Upper lobe of right lung (tissue), 1 donor: ENCODE data around the gene ZNF407. TPM values are rescaled to one million over a fixed set of nuclear protein-coding genes. Genes with fewer than 3 reads are reported as not detected.
"Not testable (repeated sequence)": the region's sequence is repeated elsewhere in the genome, so short reads cannot be mapped to it uniquely, and the experiment has no call there.

Experiments
- ATAC-seq: fragments of 200-7000 bp; cut with Tn5 transposase; one replicate; pipeline ENCODE4 v1.9.1; 2020; ENCODE audit warnings: mild to moderate bottlenecking, moderate library complexity
- DNase-seq: peaks from one replicate; pipeline ENCODE4 v3.0.0-alpha.2; 2020
- H3K27ac ChIP-seq: fragments of 200-600 bp; one replicate; pipeline ENCODE4 v1.8.0; 2022
- H3K27me3 ChIP-seq: fragments of 200-600 bp; one replicate; pipeline ENCODE4 v1.8.0; 2022; ENCODE audit warnings: mild to moderate bottlenecking
- H3K36me3 ChIP-seq: fragments of 200-600 bp; one replicate; pipeline ENCODE4 v1.8.0; 2022
- H3K4me1 ChIP-seq: fragments of 200-600 bp; one replicate; pipeline ENCODE4 v1.8.0; 2022
- H3K4me3 ChIP-seq: fragments of 200-600 bp; one replicate; pipeline ENCODE4 v1.8.0; 2022; ENCODE audit warnings: mild to moderate bottlenecking
- H3K9me3 ChIP-seq: fragments of 200-600 bp; one replicate; pipeline ENCODE4 v1.8.0; 2022
- intact Hi-C: fragments of 100-400 bp; cut with DNase I; formaldehyde crosslinking; loops from one replicate; pipeline ENCODE4 v1.11.0; 2022
- total RNA-seq: library from RNA; stranded (reverse); fragmentation: NEBNext Ultra II Directional; extraction: Animal tissue kit (Norgen Biotek cat#: 25700); gene quantifications from one replicate; pipeline ENCODE4 v1.2.1, GENCODE V29; 2021
- TF ChIP-seq, protein P1 (sequence below): fragments of 200-600 bp; IDR thresholded peaks from one replicate; pipeline ENCODE4 v1.8.0; 2022; ENCODE audit warnings: antibody characterized with exemption
- donor health status: DM: no; HTN: yes; CAD: no; lungs with severe emphysema.

The ZNF407 gene
- total RNA-seq, 1 donor from 2014 or later = 18.4 TPM

DNA sequence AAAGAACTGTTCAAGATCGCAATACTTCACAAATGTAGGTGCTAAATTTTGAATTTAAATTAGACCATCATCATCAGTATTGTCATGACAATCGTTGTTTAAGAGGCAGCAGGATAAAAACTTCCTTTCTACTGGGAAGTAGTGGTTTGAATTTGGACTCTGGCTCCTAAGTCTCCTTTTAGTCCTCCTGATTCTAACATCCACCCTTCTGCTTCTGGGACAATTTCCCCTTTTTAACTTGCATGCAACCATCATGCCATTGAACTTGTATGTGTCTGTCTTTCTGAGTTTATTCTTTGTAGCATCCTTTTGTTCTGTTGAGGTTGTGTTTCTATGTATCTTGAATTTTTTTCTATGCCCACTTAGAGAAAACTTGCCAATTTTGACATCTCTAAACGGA lies 361.5 kb downstream of the ZNF407 start:
- intact Hi-C loops = no loop called here
- no peaks in the 10 kb centered on the region for H3K9me3 ChIP-seq
- DNase-seq (no peak), ATAC-seq (no peak)
- H3K4me3 ChIP-seq = no peak overlapping the region
- H3K36me3 ChIP-seq = no peaks in the 10 kb centered on the region
- no peak overlapping the region for H3K27ac ChIP-seq
- no peaks in the 10 kb centered on the region for H3K4me1 ChIP-seq
- TF ChIP-seq, protein P1, sequence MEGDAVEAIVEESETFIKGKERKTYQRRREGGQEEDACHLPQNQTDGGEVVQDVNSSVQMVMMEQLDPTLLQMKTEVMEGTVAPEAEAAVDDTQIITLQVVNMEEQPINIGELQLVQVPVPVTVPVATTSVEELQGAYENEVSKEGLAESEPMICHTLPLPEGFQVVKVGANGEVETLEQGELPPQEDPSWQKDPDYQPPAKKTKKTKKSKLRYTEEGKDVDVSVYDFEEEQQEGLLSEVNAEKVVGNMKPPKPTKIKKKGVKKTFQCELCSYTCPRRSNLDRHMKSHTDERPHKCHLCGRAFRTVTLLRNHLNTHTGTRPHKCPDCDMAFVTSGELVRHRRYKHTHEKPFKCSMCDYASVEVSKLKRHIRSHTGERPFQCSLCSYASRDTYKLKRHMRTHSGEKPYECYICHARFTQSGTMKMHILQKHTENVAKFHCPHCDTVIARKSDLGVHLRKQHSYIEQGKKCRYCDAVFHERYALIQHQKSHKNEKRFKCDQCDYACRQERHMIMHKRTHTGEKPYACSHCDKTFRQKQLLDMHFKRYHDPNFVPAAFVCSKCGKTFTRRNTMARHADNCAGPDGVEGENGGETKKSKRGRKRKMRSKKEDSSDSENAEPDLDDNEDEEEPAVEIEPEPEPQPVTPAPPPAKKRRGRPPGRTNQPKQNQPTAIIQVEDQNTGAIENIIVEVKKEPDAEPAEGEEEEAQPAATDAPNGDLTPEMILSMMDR = no peak
- H3K27me3 ChIP-seq = no peaks in the 10 kb centered on the region

DNA sequence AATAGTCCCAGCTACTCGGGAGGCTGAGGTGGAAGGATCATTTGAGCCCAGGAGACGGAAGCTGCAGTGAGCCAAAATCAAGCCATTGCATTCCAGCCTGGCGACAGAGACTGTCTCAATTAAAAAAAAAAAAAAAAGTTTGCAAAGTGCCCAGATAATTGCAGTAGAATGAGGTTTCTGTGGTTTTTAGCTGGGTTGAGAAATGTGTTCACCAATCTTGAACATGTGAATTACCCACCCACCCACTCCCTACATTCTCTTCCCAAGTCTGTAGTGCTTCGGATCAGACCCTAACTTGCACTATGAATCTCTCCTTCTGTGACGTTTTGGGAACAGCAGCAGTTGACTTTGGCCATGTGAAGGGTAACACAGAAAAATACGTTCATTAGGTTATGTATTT lies 363.9 kb downstream of the ZNF407 start:
- no peak for DNase-seq
- no peaks in the 10 kb centered on the region for H3K36me3 ChIP-seq
- H3K9me3 ChIP-seq = no peaks in the 10 kb centered on the region
- H3K27me3 ChIP-seq = no peaks in the 10 kb centered on the region
- TF ChIP-seq, protein P1 = no peak
- no peak overlapping the region for H3K4me3 ChIP-seq
- H3K4me1 ChIP-seq = no peaks in the 10 kb centered on the region
- ATAC-seq = no peak
- H3K27ac ChIP-seq = no peak overlapping the region
- intact Hi-C loops = no loop called here

DNA sequence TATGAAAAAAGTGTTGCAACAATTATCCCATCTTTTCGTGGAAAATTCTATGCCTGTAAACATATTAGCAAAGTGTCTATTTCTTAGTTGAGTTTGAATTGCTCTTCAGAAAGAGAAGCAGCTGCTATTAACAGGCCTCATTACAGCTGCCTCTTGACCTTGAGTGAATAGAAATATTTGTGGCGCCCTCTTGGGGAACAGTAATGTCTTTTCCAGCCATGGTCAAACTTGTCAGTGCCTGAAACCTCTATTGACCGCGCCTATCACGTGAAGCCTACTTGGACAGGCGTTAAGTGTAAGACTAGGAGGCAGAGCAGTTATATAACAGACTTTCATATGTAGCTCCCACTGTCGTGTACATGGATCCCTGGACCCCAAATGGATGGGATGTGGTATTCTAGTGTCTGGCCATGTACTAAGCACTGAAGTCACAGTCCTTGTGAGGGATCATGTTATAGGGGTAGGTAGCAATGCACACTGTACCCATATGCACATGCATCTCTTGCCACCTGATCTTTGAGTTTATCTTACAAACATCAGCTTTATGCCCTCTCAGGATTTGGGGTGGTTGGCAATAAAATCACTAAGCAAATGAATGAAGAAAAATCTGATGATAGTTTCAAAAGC lies 366.3 kb downstream of the ZNF407 start:
- Histone ChIP-seq H3K36me3 (no peaks in the 10 kb centered on the region), H3K27ac (no peak overlapping the region), H3K27me3 (no peaks in the 10 kb centered on the region), H3K9me3 (no peaks in the 10 kb centered on the region), H3K4me3 (no peak overlapping the region), H3K4me1 (no peaks in the 10 kb centered on the region)
- intact Hi-C loops = no loop called here
- TF ChIP-seq, protein P1 = peak; percentile 47
- ATAC-seq = peak; percentile 95
- no peak for DNase-seq

DNA sequence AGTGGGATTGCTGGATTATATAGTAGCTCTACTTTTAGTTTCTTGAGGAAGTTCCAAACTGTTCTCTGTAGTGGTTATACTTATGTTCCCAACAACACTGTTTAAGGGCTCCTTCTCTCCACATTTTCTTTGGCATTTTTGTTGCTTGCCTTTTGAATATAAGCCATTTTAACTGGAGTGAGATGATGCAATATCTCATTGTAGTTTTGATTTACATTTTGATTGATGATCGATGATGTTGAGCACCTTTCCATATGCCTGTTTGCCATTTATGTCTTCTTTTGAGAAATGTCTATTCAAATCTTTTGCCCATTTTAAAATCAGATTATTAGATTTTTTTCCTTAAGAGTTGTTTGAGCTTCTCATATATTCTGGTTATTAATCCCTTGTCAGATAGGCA lies 368.0 kb downstream of the ZNF407 start:
- no peaks in the 10 kb centered on the region for H3K36me3 ChIP-seq
- no peak for ATAC-seq
- no peaks in the 10 kb centered on the region for H3K9me3 ChIP-seq
- H3K4me3 ChIP-seq = no peak overlapping the region
- DNase-seq = no peak
- H3K27me3 ChIP-seq = no peaks in the 10 kb centered on the region
- TF ChIP-seq, protein P1 = no peak
- intact Hi-C loops = no loop called here
- H3K27ac ChIP-seq = no peak overlapping the region
- no peaks in the 10 kb centered on the region for H3K4me1 ChIP-seq

DNA sequence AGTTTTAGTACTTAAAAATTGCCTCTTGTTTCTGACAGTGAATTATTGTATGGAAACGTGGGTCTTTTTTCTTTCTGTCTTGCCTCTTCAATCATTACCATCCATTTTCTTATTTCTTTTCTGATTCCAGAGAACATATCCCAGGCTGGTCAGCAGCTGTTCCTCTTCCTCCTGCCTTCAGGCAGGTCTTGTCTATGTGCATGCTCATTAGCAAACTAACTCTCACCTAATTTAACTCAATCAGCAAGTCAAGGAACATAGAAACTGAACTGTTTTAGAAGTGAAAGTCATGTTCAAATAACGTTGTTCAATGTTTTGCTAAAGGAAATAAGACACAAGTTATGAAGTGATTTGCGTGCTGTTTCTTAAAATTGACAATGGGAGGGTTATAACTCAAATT lies 369.8 kb downstream of the ZNF407 start:
- DNase-seq (no peak), ATAC-seq (no peak)
- Histone ChIP-seq H3K9me3 (no peaks in the 10 kb centered on the region), H3K27ac (no peak overlapping the region), H3K4me3 (no peak overlapping the region), H3K27me3 (no peaks in the 10 kb centered on the region), H3K4me1 (no peaks in the 10 kb centered on the region), H3K36me3 (no peaks in the 10 kb centered on the region)
- TF ChIP-seq, protein P1 = no peak
- intact Hi-C loops = no loop called here

DNA sequence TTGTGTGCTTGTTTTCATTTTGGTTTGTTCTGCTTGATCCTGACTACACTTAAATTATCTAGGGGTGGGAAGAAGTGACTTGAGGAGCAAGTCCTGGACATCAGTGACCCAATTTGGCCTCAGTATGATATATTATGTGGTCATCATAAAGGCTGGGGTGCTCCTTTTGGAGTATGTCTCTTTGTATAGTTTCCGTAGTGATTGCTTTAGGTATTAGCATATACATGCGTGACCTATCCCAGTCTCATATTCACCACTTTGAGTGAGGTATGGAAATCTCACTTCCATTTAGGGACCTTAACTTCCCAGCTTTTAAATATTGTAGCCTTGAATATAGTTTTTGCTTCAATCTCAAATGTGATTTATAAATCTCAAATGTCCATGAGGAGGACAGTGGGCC lies 370.3 kb downstream of the ZNF407 start:
- intact Hi-C loops = no loop called here
- TF ChIP-seq, protein P1 = no peak
- Histone ChIP-seq H3K4me3 (no peak overlapping the region), H3K4me1 (no peaks in the 10 kb centered on the region), H3K36me3 (no peaks in the 10 kb centered on the region), H3K27me3 (no peaks in the 10 kb centered on the region), H3K27ac (no peak overlapping the region), H3K9me3 (no peaks in the 10 kb centered on the region)
- DNase-seq (no peak), ATAC-seq (no peak)

DNA sequence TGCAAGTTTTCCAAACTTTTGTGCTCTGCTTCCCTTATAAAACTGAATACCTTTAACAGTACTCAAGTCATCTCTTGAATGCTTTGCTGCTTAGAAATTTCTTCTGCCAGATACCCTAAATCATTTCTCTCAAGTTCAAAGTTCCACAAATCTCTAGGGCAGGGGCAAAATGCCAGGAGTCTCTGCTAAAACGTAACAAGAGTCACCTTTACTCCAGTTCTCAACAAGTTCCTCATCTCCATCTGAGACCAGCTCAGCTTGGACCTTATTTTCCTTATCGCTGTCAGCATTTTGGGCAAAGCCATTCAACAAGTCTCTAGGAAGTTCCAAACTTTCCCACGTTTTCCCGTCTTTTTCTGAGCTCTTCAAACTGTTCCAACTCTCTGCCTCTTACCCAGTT lies 373.7 kb downstream of the ZNF407 start:
- H3K9me3 ChIP-seq, intact Hi-C loops, H3K27me3 ChIP-seq, H3K27ac ChIP-seq, H3K4me3 ChIP-seq, DNase-seq, H3K4me1 ChIP-seq, ATAC-seq, H3K36me3 ChIP-seq: not testable (repeated sequence)

DNA sequence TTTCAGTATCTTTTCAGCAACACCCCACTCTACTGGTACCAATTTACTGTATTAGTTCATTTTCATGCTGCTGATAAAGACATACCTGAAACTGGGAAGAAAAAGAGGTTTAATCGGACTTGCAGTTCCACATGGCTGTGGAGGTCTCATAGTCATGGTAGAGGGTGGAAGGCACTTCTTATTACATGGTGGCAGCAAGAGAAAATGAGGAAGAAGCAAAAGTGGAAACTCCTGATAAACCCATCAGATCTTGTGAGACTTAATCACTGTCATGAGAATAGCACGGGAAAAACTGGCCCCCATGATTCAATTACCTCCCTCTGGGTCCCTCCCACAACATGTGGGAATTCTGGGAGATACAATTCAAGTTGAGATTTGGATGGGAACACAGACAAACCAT lies 374.1 kb downstream of the ZNF407 start:
- H3K27me3 ChIP-seq, H3K4me3 ChIP-seq, H3K4me1 ChIP-seq, ATAC-seq, H3K9me3 ChIP-seq, intact Hi-C loops, H3K36me3 ChIP-seq, DNase-seq, H3K27ac ChIP-seq: not testable (repeated sequence)
